CD14-positive monocyte (primary cell): ENCODE data around the gene NELFE. TPM values are rescaled to one million over a fixed set of nuclear protein-coding genes. Genes with fewer than 3 reads are reported as not detected.

Source experiments
- DNase-seq, 3 donors: peaks; one replicate each; pipeline ENCODE4 v3.0.0-alpha.2; 2011 to 2022
- H2AFZ ChIP-seq: 2 replicates; pipeline ENCODE4 v1.6.0; 2012; ENCODE audit warnings: mild to moderate bottlenecking, low read depth, low read length, inconsistent platforms; ENCODE audit not compliant: insufficient read depth, poor library complexity, severe bottlenecking
- H3K27ac ChIP-seq, 2 donors: 1 replicate in 1 of 2; 2 replicates in 1 of 2; pipeline ENCODE4 v1.5.1; 2012 to 2013; ENCODE audit warnings: low read length in 2 of 2, control low read depth in 1 of 2, inconsistent platforms in 1 of 2, low read depth in 1 of 2, mild to moderate bottlenecking in 1 of 2
- H3K27me3 ChIP-seq, 2 donors: one replicate each; pipeline versions ENCODE4 v1.6.0 to v1.6.1; 2011 to 2013; ENCODE audit warnings: low read length in 2 of 2; ENCODE audit not compliant: control insufficient read depth in 2 of 2, insufficient read depth in 2 of 2
- H3K36me3 ChIP-seq, 2 donors: replicated peaks in 1 of 2; 1 replicate in 1 of 2; 2 replicates in 1 of 2; pipeline versions ENCODE4 v1.5.1 to v1.6.1; 2012 to 2013; ENCODE audit warnings: low read length in 2 of 2, control low read depth in 1 of 2, inconsistent platforms in 1 of 2, mild to moderate bottlenecking in 1 of 2; ENCODE audit not compliant: insufficient read depth in 2 of 2, control insufficient read depth in 1 of 2
- H3K4me1 ChIP-seq, 2 donors: 1 replicate in 1 of 2; 2 replicates in 1 of 2; pipeline versions ENCODE4 v1.5.1 to v1.6.1; 2012 to 2013; ENCODE audit warnings: low read length in 2 of 2, control low read depth in 1 of 2, inconsistent platforms in 1 of 2, mild to moderate bottlenecking in 1 of 2, moderate library complexity in 1 of 2; ENCODE audit not compliant: insufficient read depth in 2 of 2, control insufficient read depth in 1 of 2
- H3K4me2 ChIP-seq: replicated peaks from 2 replicates; pipeline ENCODE3; 2012; ENCODE audit warnings: low read length, moderate library complexity, mild to moderate bottlenecking; ENCODE audit not compliant: poor library complexity, severe bottlenecking; ENCODE audit errors: extremely low read depth
- H3K4me3 ChIP-seq, 3 experiments: fragments of 200-600 bp in 1 of 3; sonication (generic) in 1 of 3; replicated peaks in 1 of 3; 1 replicate in 2 of 3; 2 replicates in 1 of 3; pipeline ENCODE4 v1.5.1; 2011 to 2013; ENCODE audit warnings: low read length in 3 of 3, mild to moderate bottlenecking in 3 of 3, control low read depth in 2 of 3, low read depth in 2 of 3, inconsistent platforms in 1 of 3, moderate library complexity in 1 of 3
- H3K79me2 ChIP-seq: 2 replicates; pipeline ENCODE4 v1.6.0; 2012; ENCODE audit warnings: mild to moderate bottlenecking, control low read depth, inconsistent platforms, low read length, moderate library complexity; ENCODE audit not compliant: insufficient read depth
- H3K9ac ChIP-seq: 2 replicates; pipeline ENCODE4 v1.6.0; 2017; ENCODE audit warnings: low read length, mild to moderate bottlenecking; ENCODE audit not compliant: insufficient read depth, poor library complexity, severe bottlenecking
- H3K9me3 ChIP-seq, 2 donors: replicated peaks in 1 of 2; 1 replicate in 1 of 2; 2 replicates in 1 of 2; pipeline versions ENCODE4 v1.5.1 to v1.6.1; 2012 to 2013; ENCODE audit warnings: low read length in 2 of 2, control low read depth in 1 of 2; ENCODE audit not compliant: control insufficient read depth in 1 of 2, insufficient read depth in 1 of 2
- H4K20me1 ChIP-seq: 2 replicates; pipeline ENCODE4 v1.6.0; 2012; ENCODE audit warnings: mild to moderate bottlenecking, low read length, control low read depth, moderate library complexity; ENCODE audit not compliant: insufficient read depth
- H3K27ac Mint-ChIP-seq, 7 donors: one replicate each; pipeline ENCODE4 v1.8.0; 2020; ENCODE audit warnings: mild to moderate bottlenecking in 7 of 7, mixed read lengths in 7 of 7, moderate library complexity in 6 of 7, inconsistent platforms in 2 of 7
- H3K27me3 Mint-ChIP-seq, 3 donors: one replicate each; pipeline ENCODE4 v1.8.0; 2021 to 2022; ENCODE audit warnings: low read depth in 3 of 3, mild to moderate bottlenecking in 3 of 3, mixed read lengths in 3 of 3, moderate library complexity in 3 of 3, inconsistent platforms in 1 of 3
- H3K36me3 Mint-ChIP-seq, 2 donors: one replicate each; pipeline ENCODE4 v1.8.0; 2020; ENCODE audit warnings: mixed read lengths in 2 of 2, inconsistent platforms in 1 of 2, mild to moderate bottlenecking in 1 of 2
- H3K4me1 Mint-ChIP-seq: one replicate; pipeline ENCODE4 v1.8.0; 2020; ENCODE audit warnings: mild to moderate bottlenecking, mixed read lengths
- H3K4me3 Mint-ChIP-seq, 2 donors: one replicate each; pipeline ENCODE4 v1.8.0; 2020; ENCODE audit warnings: mild to moderate bottlenecking in 2 of 2, mixed read lengths in 2 of 2, moderate library complexity in 1 of 2
- H3K9me3 Mint-ChIP-seq, 7 donors: one replicate each; pipeline ENCODE4 v1.8.0; 2020 to 2022; ENCODE audit warnings: mixed read lengths in 7 of 7, mild to moderate bottlenecking in 6 of 7, moderate library complexity in 6 of 7, inconsistent platforms in 2 of 7
- CTCF ChIP-seq: fragments of 200-600 bp; IDR thresholded peaks from one replicate; pipeline ENCODE4 v1.8.0; 2022; ENCODE audit warnings: antibody characterized with exemption, mild to moderate bottlenecking
- WGBS: methylation state at CpG from one replicate; pipeline ENCODE4 v1.1.5; 2013; ENCODE audit warnings: missing lambda C conversion rate; ENCODE audit not compliant: insufficient coverage; 5-methylcytosine and 5-hydroxymethylcytosine counted together
- intact Hi-C, 2 donors: fragments of 100-400 bp; cut with micrococcal nuclease; formaldehyde crosslinking; loops; one replicate each; pipeline versions ENCODE4 v1.15.0 to v1.15.1; 2023
- polyA plus RNA-seq, 3 donors: library from polyadenylated mRNA; depleted of rRNA in 1 of 3; unstranded in 2 of 3; stranded (reverse) in 1 of 3; fragments of 300-500 nt in 2 of 3; fragments of >200 nt in 1 of 3; fragmentation: Illumina TruSeq in 2 of 3; gene quantifications; 1 replicate in 2 of 3; 2 replicates in 1 of 3; pipeline ENCODE4 v1.2.3, GENCODE V29; 2012 to 2021

NELFE gene
- polyA plus RNA-seq, 3 donors, result 48.8 to 74.4 (median 61.4) TPM

GRCh38 chr6:31943742-31944141 is 15.0 kb downstream of the NELFE start:
- Histone ChIP-seq H3K4me3 (no peak overlapping the region), H3K27ac (no peak overlapping the region), H3K27me3 (no peaks in the 10 kb centered on the region), H3K4me1 (peaks cover 3 to 4% of the 10 kb centered on the region in 2 donors), H3K9me3 (no peaks in the 10 kb centered on the region), H3K4me2 (no peak overlapping the region), H3K36me3 (no peaks in the 10 kb centered on the region), H2AFZ (no peak overlapping the region), H4K20me1 (no peaks in the 10 kb centered on the region), H3K79me2 (no peaks in the 10 kb centered on the region), H3K9ac (no peak overlapping the region)
- Mint-ChIP-seq H3K4me3 (no peak overlapping the region), H3K4me1 (peaks cover 11% of the 10 kb centered on the region), H3K27ac (no peak overlapping the region), H3K27me3 (peaks cover 12 to 34% (median 30%) of the 10 kb centered on the region in 3 donors), H3K9me3 (peaks cover 0 to 2% (median 0%) of the 10 kb centered on the region in 7 donors), H3K36me3 (no peaks in the 10 kb centered on the region)
- no peak for TF ChIP-seq CTCF
- no peak for DNase-seq
- intact Hi-C loops, result loop anchor here in 1 of 2 donors (5.0 kb wide), 1 partner anchor 36 kb away; no protein-coding TSS in a partner anchor
- no CpG with 5 or more reads among the region's 3 CpGs for WGBS

- H3K27me3 Mint-ChIP-seq, result peaks cover 9 to 21% (median 19%) of the 10 kb centered on the region in 3 donors
- WGBS, result 18% methylated on average over 5 of the region's 6 CpGs
- no peak overlapping the region for H3K9ac ChIP-seq
These were observed 18.5 kb downstream of the NELFE start for GRCh38 chr6:31940256-31940664.

More at GRCh38 chr6:31940256-31940664, 18.5 kb downstream of the NELFE start:
- Histone ChIP-seq H3K9me3 (no peaks in the 10 kb centered on the region), H3K27me3 (no peaks in the 10 kb centered on the region), H4K20me1 (no peaks in the 10 kb centered on the region), H3K79me2 (no peaks in the 10 kb centered on the region), H3K4me1 (peaks cover 0 to under 1% of the 10 kb centered on the region in 2 donors), H2AFZ (no peak overlapping the region), H3K27ac (no peak overlapping the region), H3K4me2 (no peak overlapping the region), H3K4me3 (no peak overlapping the region), H3K36me3 (no peaks in the 10 kb centered on the region)
- DNase-seq, result no peak
- no peak for TF ChIP-seq CTCF
- intact Hi-C loops, result loop anchor here in 1 of 2 donors (5.0 kb wide), 1 partner anchor 33 kb away; no protein-coding TSS in a partner anchor
- H3K4me1 Mint-ChIP-seq, result peaks cover 2% of the 10 kb centered on the region
- no peak overlapping the region for H3K27ac Mint-ChIP-seq
- no peak overlapping the region for H3K4me3 Mint-ChIP-seq
- H3K36me3 Mint-ChIP-seq, result no peaks in the 10 kb centered on the region
- H3K9me3 Mint-ChIP-seq, result peaks cover 0 to 2% (median 0%) of the 10 kb centered on the region in 7 donors
